ENCODE data around the gene ARHGAP24. TPM values are rescaled to one million over a fixed set of nuclear protein-coding genes. Genes with fewer than 3 reads are reported as not detected.

The ARHGAP24 gene
- total RNA-seq, 4 donors from 2014 or later, result 41.6 to 71.2 (median 62.0) TPM

DNA sequence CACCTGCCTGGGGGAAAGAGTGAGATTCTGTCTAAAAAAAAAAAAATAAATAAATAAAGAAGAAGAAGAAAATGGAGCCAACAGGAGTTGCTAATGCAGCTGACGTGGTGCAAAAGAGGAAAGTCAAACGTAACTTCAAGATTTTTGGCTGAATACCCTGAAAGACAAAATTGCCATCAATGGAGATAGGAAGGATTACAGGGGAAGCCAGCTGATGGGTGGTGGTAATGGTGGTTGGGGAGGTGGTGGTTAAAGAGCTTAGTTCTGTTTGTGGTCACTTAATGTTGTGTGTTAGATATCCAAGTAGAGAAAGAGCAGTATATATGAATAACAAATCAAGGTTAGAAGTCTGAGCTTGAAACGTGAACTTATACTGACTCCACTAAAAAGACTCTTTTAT lies 225.4 kb downstream of the ARHGAP24 start:
- no peaks in the 10 kb centered on the region for H3K9me3 ChIP-seq
- TF ChIP-seq, protein P1, sequence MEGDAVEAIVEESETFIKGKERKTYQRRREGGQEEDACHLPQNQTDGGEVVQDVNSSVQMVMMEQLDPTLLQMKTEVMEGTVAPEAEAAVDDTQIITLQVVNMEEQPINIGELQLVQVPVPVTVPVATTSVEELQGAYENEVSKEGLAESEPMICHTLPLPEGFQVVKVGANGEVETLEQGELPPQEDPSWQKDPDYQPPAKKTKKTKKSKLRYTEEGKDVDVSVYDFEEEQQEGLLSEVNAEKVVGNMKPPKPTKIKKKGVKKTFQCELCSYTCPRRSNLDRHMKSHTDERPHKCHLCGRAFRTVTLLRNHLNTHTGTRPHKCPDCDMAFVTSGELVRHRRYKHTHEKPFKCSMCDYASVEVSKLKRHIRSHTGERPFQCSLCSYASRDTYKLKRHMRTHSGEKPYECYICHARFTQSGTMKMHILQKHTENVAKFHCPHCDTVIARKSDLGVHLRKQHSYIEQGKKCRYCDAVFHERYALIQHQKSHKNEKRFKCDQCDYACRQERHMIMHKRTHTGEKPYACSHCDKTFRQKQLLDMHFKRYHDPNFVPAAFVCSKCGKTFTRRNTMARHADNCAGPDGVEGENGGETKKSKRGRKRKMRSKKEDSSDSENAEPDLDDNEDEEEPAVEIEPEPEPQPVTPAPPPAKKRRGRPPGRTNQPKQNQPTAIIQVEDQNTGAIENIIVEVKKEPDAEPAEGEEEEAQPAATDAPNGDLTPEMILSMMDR (IDR thresholded peaks at IDR 0.05), result no peak
- no peak for TF ChIP-seq EP300 (IDR thresholded peaks at IDR 0.05)
- TF ChIP-seq POLR2A (IDR thresholded peaks at IDR 0.05), result no peak
- H3K36me3 ChIP-seq, result no peaks in the 10 kb centered on the region
- 72 to 77% methylated on average over 3 of the region's 3 CpGs for WGBS, 2 donors
- no peaks in the 10 kb centered on the region for H3K27me3 ChIP-seq
- peak overlapping the region in 3 of 4 donors; percentile 29 to 61 (median 41) for H3K27ac ChIP-seq
- H3K4me3 ChIP-seq, result no peak overlapping the region
- peaks cover 0 to 5% (median 4%) of the 10 kb centered on the region in 4 donors for H3K4me1 ChIP-seq
- DNase-seq (ENCODE audit: low spot score in 2 of 2), result no peak

DNA sequence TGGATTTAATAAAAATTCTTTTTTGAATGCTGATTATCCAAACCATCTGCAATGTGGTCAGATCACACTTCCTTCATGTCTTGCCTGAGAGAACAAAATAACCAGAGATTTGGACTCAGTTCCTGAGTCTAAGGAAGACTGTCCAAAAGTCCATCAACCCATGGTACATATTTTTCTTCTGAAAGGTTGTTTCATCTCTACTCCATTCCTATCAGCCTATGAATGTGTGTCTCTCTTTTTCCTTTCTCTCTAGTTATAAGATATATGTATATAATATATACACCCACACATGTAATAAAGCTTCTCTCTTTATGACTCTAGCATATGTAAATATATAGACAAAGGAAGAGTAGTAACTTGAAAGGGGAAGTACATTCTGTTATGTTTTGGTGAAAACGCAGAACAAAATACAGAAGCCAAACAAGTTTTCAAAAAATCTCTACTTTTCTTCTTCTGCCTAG lies 226.9 kb downstream of the ARHGAP24 start:
- TF ChIP-seq, protein P1 (IDR thresholded peaks at IDR 0.05), result no peak
- TF ChIP-seq EP300 (IDR thresholded peaks at IDR 0.05), result no peak
- TF ChIP-seq POLR2A (IDR thresholded peaks at IDR 0.05), result no peak
- no peak for DNase-seq (ENCODE audit: low spot score in 2 of 2)
- peak overlapping the region in 3 of 4 donors; percentile 40 to 66 (median 63) for H3K27ac ChIP-seq
- H3K9me3 ChIP-seq, result no peaks in the 10 kb centered on the region
- peaks cover 0 to 5% (median 4%) of the 10 kb centered on the region in 4 donors for H3K4me1 ChIP-seq
- 47 to 51% methylated on average over 1 of the region's 1 CpG for WGBS, 2 donors
- H3K4me3 ChIP-seq, result no peak overlapping the region
- no peaks in the 10 kb centered on the region for H3K27me3 ChIP-seq
- H3K36me3 ChIP-seq, result no peaks in the 10 kb centered on the region

DNA sequence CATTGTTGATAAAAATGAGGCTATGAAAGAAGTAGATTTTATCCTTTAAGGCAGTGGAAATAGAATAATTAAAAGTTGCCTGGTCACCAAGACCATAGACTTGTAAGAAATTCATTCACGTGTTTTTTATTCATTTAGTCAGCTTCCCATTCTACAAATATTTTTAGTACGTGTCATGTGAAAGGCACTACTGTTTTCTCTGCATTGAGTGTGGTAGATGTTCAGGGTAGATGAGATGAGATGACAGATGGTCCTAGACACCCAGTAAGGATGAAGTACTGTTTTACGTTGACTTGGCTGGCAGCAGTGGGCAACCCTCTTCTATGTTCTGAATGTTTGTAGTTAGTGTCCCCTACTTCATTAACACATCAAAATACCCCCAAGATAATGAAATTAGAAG lies 228.1 kb downstream of the ARHGAP24 start:
- Histone ChIP-seq H3K27me3 (no peaks in the 10 kb centered on the region), H3K4me1 (peaks cover 0 to 13% (median 5%) of the 10 kb centered on the region in 4 donors), H3K36me3 (no peaks in the 10 kb centered on the region), H3K4me3 (no peak overlapping the region), H3K9me3 (no peaks in the 10 kb centered on the region), H3K27ac (peak overlapping the region in 3 of 4 donors; percentile 42 to 66 (median 63))
- DNase-seq (ENCODE audit: low spot score in 2 of 2), result no peak
- WGBS, 2 donors, result 43 to 52% methylated on average over 3 of the region's 3 CpGs
- TF ChIP-seq EP300 (IDR thresholded peaks at IDR 0.05) (peak in 1 of 2 donors; percentile 31), POLR2A (IDR thresholded peaks at IDR 0.05) (no peak)

DNA sequence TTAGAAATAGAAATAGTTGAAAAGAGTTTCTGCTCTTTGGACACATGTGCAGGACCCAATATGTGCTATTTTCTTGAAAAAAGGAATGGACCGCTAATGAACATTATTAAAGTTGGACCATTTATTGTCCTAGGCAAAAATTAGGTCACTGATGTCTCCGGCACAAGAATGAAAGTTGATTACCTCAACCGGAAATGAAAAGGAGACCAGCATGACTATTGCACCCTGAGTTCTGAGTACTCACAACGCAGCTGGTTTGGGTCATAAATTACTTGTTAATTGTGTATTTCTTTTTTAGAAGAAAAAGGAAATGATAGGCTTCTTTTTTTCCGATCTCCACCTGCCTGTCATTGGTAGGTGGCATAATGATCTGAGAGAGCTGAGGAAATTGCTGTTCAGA lies 232.7 kb downstream of the ARHGAP24 start:
- Histone ChIP-seq H3K36me3 (no peaks in the 10 kb centered on the region), H3K4me3 (no peak overlapping the region), H3K27ac (peak overlapping the region in 2 of 4 donors; percentile 13 to 51), H3K4me1 (peaks cover 0 to 17% (median 3%) of the 10 kb centered on the region in 4 donors), H3K27me3 (no peaks in the 10 kb centered on the region), H3K9me3 (no peaks in the 10 kb centered on the region)
- TF ChIP-seq EP300 (IDR thresholded peaks at IDR 0.05) (peak in 1 of 2 donors; percentile 34), POLR2A (IDR thresholded peaks at IDR 0.05) (no peak)
- TF ChIP-seq, protein P1 (IDR thresholded peaks at IDR 0.05), result no peak
- WGBS, 2 donors, result 45 to 49% methylated on average over 5 of the region's 5 CpGs
- DNase-seq (ENCODE audit: low spot score in 2 of 2), result no peak

DNA sequence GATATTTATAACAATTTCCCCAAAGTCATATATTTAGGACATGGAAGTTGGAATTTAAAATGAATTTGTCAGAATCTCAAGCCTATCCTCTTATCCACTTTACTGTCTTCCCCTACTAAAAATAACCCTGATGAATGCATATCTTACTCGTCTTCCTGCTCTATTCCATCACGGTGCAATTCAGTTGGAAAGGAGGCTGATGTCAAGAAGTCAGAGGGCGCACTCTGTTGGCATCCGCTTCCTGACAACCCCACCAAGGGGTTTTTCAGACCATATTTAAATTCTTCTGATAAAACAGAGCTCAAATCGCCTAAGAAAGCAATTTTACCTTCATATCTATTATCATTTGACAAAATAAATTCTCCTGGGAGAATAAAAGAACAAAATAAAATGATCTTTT lies 233.5 kb downstream of the ARHGAP24 start:
- Histone ChIP-seq H3K27ac (peak overlapping the region in 1 of 4 donors; percentile 5), H3K9me3 (no peaks in the 10 kb centered on the region), H3K36me3 (no peaks in the 10 kb centered on the region), H3K4me3 (no peak overlapping the region), H3K27me3 (no peaks in the 10 kb centered on the region), H3K4me1 (peaks cover 0 to 17% (median 0%) of the 10 kb centered on the region in 4 donors)
- no peak for DNase-seq (ENCODE audit: low spot score in 2 of 2)
- no peak for TF ChIP-seq EP300 (IDR thresholded peaks at IDR 0.05)
- TF ChIP-seq POLR2A (IDR thresholded peaks at IDR 0.05), result no peak
- TF ChIP-seq, protein P1 (IDR thresholded peaks at IDR 0.05), result no peak
- WGBS, 2 donors, result 56 to 59% methylated on average over 5 of the region's 5 CpGs
